ENCODE measurements around the gene TUBA1A. TPM values are rescaled to one million over a fixed set of nuclear protein-coding genes. Genes with fewer than 3 reads are reported as not detected.
A peak's percentile ranks its signal among the peaks of the same experiment; 100 is the strongest.

The TUBA1A gene
- total RNA-seq, 4 donors from 2014 or later = 14.7 to 68.0 (median 25.1) TPM

DNA sequence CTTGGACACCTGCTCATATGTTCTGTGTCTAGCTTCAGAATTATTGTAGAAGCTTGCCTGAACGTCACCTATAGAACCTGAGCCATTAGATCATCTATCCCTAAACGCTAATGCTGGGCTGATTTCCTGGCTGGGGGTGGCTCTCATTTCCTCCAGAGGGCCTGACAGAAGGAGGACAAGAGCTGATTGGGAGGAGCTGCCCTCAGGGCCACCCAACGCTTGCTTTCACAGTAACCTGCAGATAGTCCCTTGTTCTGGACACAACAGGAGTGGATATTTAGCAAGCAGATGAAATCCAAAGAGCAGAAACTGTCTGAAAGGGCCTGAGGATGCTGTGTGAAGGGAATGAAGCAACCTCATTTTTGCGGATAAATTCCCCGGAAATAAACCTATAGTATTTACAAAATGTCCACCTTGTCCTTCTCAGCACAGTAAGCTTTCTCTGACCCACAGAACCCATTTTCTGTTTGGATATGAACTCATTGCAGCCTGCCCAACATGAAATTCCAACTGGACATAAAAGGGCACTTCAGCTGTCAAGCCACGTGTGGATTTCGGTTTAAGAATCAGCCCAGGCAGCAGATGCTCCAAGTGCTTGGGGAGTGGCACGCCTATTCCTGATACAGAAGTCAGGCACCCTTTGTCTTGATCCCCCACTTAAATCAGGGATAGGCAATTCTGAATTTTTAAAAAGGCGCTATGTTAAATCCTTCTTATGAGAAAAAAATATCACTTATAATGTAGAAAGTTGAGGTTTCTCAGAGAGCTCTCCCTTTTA is 43.2 kb upstream of the TUBA1A start:
- H3K27me3 ChIP-seq = no peaks in the 10 kb centered on the region
- H3K9me3 ChIP-seq = no peaks in the 10 kb centered on the region
- no peak for TF ChIP-seq CTCF (IDR thresholded peaks at IDR 0.05 in 4 of 5, conservative IDR thresholded peaks at IDR 0.05 in 1 of 5)
- intact Hi-C loops (cut with DNase I; ENCODE audit: low total_unique reads) = no loop called here
- ATAC-seq = no peak
- in situ Hi-C loops (cut with MboI; ENCODE audit: low sequenced_read_pairs in 4 of 4) = loop anchor here in 3 of 4 donors (10.0 to 25.0 kb wide), 3 partner anchors 145 to 167 kb away; partner anchors contain the start of genes DHH (in 1 of the 3), KMT2D (in 1 of the 3) and RHEBL1 (in 1 of the 3)
- no peak for DNase-seq
- no peaks in the 10 kb centered on the region for H3K36me3 ChIP-seq
- H3K4me3 ChIP-seq = no peak overlapping the region
- peak overlapping the region in 3 of 4 donors; percentile 35 to 41 (median 36) for H3K27ac ChIP-seq
- peaks cover 11 to 13% of the 10 kb centered on the region in 2 donors for H3K4me1 ChIP-seq

DNA sequence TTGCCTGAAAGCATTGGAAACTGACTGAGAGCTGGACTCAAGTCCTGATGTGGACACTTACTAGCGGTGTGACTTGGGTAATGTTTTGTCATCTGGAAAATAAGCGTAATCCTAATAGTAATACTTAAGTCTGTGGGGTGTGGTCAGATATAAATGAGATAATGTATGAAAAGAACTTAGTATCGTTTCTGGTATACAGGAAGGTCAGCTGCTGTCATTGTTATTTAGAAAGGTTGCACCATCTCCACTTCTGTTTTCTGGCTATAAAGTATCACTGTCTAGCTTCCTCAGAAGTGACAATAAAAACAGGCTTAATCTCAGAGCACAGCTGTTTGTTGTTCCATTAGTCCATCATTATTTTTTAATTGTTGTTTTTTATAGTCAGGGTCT is 41.9 kb upstream of the TUBA1A start:
- DNase-seq = no peak
- ATAC-seq = no peak
- TF ChIP-seq CTCF (IDR thresholded peaks at IDR 0.05 in 4 of 5, conservative IDR thresholded peaks at IDR 0.05 in 1 of 5) = no peak
- no peak for TF ChIP-seq POLR2A (IDR thresholded peaks at IDR 0.05)
- in situ Hi-C loops (cut with MboI; ENCODE audit: low sequenced_read_pairs in 4 of 4) = loop anchor here in 3 of 4 donors (10.0 to 25.0 kb wide), 3 partner anchors 143 to 166 kb away; partner anchors contain the start of genes DHH (in 1 of the 3), KMT2D (in 1 of the 3) and RHEBL1 (in 1 of the 3)
- intact Hi-C loops (cut with DNase I; ENCODE audit: low total_unique reads) = no loop called here
- H3K27ac ChIP-seq = no peak overlapping the region
- H3K9me3 ChIP-seq = no peaks in the 10 kb centered on the region
- H3K36me3 ChIP-seq = no peaks in the 10 kb centered on the region
- H3K4me1 ChIP-seq = peaks cover 11 to 13% of the 10 kb centered on the region in 2 donors
- H3K4me3 ChIP-seq = no peak overlapping the region
- no peaks in the 10 kb centered on the region for H3K27me3 ChIP-seq

GRCh38 chr12:49230176-49230804 is 41.4 kb upstream of the TUBA1A start:
- intact Hi-C loops (cut with DNase I; ENCODE audit: low total_unique reads) (no loop called here), in situ Hi-C loops (cut with MboI; ENCODE audit: low sequenced_read_pairs in 4 of 4) (loop anchor here in 3 of 4 donors (10.0 to 25.0 kb wide), 3 partner anchors 143 to 165 kb away; partner anchors contain the start of genes DHH (in 1 of the 3), KMT2D (in 1 of the 3) and RHEBL1 (in 1 of the 3))
- DNase-seq (no peak), ATAC-seq (no peak)
- H3K9me3 ChIP-seq = no peaks in the 10 kb centered on the region
- TF ChIP-seq POLR2A (IDR thresholded peaks at IDR 0.05) = no peak
- TF ChIP-seq CTCF (IDR thresholded peaks at IDR 0.05 in 4 of 5, conservative IDR thresholded peaks at IDR 0.05 in 1 of 5) = no peak
- H3K4me1 ChIP-seq = peaks cover 11 to 13% of the 10 kb centered on the region in 2 donors
- no peak overlapping the region for H3K4me3 ChIP-seq
- H3K27ac ChIP-seq = no peak overlapping the region
- no peaks in the 10 kb centered on the region for H3K27me3 ChIP-seq
- no peaks in the 10 kb centered on the region for H3K36me3 ChIP-seq

GRCh38 chr12:49228653-49229052 is 39.8 kb upstream of the TUBA1A start:
- Histone ChIP-seq H3K27me3 (no peaks in the 10 kb centered on the region), H3K36me3 (no peaks in the 10 kb centered on the region), H3K4me3 (no peak overlapping the region), H3K4me1 (peaks cover 7% of the 10 kb centered on the region in 2 donors), H3K9me3 (no peaks in the 10 kb centered on the region), H3K27ac (no peak overlapping the region)
- no peak for DNase-seq
- in situ Hi-C loops (cut with MboI; ENCODE audit: low sequenced_read_pairs in 4 of 4) = loop anchor here in 1 of 4 donors (25.0 kb wide), 1 partner anchor 141 kb away; the partner anchor contains the start of gene DHH
- TF ChIP-seq CTCF (IDR thresholded peaks at IDR 0.05 in 4 of 5, conservative IDR thresholded peaks at IDR 0.05 in 1 of 5) (no peak), POLR2A (IDR thresholded peaks at IDR 0.05) (no peak)
- intact Hi-C loops (cut with DNase I; ENCODE audit: low total_unique reads) = no loop called here
- ATAC-seq = no peak

Measured in gastrocnemius medialis (tissue), 4 donors.